Inferior parietal cortex (tissue), 1 donor: Measurements from ENCODE around the gene SALL3.

ENCODE experiments used
- DNase-seq: peaks from one replicate; pipeline ENCODE4 v3.0.0-alpha.2; 2016; ENCODE audit errors: extremely low spot score

The SALL3 gene

DNA sequence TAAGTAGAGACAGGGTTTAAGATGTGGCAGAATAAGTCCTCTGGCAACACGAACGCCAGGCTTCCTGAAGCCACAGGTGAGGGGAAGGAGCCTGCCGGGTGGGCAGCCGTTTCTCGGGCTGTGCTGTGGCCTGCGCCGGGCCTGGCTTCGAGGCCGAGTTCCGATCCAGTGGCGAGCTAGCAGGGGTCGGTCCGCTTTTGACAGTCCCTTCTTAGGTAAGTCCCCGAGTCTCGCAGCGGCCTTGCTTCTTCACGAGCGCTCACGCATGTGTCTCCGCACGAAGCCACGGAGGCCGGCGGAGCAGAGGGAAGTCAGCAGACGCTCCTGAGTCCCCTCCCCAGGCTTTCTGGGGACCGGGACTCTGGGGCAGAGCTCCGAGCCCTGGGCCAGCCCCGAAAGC, 26.0 kb downstream of the SALL3 start:
- no peak for DNase-seq

GRCh38 chr18:79006106-79006795, 26.6 kb downstream of the SALL3 start:
- no peak for DNase-seq

DNA sequence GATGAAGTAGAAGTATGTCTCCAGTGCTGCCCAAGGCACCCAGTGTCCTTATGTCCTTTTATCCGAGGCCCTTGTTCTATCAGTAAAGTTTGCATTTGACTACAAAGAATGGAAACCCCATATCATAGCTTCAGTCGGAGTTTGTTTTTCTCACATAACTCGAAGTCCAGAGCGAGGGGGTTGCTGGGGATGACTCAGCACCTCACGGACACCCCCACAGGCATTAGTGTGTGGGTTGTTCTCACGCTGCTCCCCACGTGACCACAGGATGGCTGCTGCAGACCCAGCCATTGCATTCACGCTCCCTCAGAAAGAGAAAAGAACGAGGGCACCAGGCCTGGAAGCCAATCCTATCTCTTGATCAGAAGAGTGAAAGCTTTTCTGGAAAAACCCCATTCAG, 27.8 kb downstream of the SALL3 start:
- DNase-seq = no peak

- DNase-seq = no peak
These were observed 28.8 kb downstream of the SALL3 start for GRCh38 chr18:79008356-79008940.

GRCh38 chr18:79010802-79011201, 31.2 kb downstream of the SALL3 start:
- DNase-seq = no peak

DNA sequence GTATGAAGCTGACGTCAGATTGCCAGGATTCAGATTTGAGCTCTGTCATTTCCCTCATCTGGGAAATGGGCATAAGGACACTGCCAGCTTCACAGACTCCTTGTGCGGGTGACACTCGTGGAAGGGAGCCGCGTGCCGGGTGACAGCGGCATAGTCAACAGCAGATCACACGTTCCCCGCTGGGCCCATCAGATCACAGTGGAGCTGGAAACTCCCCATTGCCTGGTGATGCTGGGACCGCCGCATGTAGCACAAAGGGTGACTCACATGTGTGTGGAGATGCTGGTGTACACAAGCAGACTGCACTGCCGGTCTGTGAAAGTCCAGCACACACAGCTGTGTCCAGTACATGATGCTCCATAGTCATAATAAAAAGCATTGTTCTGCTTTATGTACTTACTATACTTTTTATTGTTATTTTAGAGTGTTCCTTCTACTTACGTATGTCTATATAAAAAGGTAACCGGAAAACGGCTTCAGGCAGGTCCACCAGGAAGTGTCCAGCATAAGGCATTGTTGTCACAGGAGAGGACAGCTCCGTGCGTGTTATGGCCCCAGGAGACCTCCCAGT, 31.8 kb downstream of the SALL3 start:
- DNase-seq = no peak

- DNase-seq = no peak
These were observed 34.3 kb downstream of the SALL3 start for GRCh38 chr18:79013869-79014268.

DNA sequence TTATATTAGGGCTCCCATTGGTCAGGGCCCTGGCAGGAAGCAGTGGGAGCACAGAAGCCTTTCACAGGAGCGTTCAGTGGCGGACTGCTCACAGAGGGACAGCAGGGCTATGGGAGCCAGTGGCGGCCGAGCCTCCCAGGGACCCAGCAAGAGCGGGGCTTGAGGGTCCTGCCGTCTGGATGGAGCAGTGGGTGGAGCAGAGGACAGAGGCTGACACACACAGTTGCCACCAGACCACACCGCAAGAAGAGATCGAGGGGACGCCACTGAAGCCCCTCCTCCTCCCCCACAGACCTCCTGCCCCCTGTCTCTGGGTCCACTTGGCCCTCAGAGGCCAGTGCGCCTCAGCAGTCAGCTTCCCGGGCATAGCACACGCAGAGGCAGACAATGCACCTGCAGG, 39.3 kb downstream of the SALL3 start:
- no peak for DNase-seq

DNA sequence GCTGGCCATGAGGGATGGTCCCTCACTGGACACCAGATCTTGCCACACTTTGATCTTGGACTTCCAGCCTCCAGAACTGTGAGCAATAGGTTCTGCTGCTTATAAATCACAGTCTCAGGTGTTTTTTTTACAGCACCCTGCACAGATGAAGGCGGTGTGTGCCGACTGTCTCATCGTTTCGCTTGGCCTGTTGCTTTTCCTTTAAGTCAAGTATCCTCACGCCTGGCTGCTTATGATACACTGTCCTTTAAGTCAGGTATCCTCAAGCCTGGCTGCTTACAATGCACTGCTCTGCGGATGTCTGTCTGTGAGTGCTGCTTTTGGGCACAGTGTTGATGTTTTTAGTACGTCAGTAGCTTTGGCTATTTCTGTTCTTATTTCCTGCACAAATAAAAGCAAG, 40.3 kb downstream of the SALL3 start:
- DNase-seq = no peak

DNA sequence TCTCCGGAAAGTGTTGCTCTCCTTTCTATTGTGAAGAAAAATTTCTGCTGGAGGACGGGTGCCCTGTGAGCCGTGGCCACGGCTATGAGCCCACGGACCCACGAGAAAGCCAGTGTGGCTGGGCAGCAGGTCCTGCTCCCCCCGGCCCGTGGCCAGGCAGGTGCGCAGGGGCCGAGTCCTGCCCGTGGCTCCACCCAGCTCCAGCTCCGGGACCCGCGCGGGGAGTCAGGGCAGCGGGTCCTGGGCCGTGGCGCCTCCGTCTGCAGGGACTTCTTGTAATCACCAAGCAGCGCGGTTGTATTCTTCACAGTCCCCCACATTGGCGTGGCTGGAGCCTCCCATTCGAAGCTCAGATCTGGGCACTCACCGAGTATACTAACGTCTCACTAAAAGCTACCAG, 43.0 kb downstream of the SALL3 start:
- no peak for DNase-seq

DNA sequence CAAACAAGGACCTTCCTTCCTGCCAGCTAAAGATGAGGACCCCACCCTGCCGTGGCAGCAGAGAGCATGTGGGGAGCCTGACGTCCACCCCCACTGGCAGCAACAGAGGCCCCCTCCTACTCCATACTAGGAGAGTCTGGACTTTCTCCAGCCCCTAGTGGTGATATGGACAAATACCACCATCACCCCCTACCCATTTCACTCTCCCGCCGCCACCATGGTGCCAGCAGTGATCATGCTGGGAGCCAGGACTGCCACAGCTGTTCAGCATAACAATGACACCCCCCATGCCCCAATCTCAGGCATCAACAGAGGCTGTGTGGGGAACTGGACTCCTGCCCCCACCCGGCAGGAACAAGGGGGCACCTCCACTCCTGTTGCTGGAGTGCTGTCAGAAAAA, 46.9 kb downstream of the SALL3 start:
- DNase-seq = no peak

- no peak for DNase-seq
These were observed 51.1 kb downstream of the SALL3 start for GRCh38 chr18:79030680-79031079.

DNA sequence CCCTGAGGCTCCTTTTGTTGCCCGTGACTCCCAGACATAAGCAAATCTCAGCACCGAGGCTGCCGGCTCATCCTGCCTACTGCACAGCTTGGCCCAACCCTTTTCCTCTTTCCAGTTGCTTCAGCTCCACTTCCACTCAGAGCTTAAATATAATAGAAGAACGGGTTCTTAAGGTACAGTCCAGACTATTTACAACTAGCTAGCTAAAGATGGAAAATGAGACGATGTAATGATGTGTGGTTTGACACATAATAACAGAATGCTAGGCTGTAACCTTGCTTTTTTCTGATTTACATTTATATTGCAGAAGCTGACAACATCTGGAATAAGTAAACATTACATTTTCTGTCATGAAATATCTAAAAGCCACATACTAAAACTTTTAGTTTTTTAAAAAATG, 62.7 kb downstream of the SALL3 start:
- no peak for DNase-seq

GRCh38 chr18:79043288-79043687, 63.7 kb downstream of the SALL3 start:
- DNase-seq = no peak

- DNase-seq = no peak
These were observed 66.9 kb downstream of the SALL3 start for GRCh38 chr18:79046522-79046921.

DNA sequence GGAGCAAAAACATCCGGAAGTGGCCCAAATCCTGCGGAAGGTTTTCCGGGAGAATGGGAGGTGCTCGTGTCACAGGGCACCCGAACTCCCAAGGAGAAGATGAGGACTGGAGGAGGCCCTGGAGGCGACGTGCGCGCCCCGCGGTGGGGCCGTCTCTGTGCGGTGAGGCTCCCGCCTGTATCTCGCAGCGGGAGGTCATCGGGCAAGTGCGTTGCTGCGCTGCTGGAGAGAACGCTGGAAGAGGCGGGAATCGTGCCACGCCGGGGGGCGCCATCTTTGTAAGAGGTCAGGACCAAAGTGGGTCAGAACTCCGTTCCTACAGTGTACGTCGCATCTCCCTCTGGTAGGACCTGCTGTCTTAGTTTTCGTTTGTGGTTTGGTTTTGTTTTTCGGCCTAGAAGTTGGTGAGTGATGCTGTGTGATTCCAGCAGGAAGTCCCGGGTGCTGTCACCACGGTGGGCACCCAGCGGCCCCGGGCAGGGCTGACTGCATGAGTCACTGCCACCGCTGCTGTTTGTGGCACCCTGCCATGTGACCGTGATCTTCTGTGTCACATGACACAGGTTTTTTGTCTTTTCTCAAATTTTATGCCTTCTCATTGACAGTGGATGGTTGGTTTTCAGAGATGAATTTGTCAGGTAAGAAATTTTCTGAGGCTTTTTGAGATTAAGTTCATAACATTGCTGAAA, 68.1 kb downstream of the SALL3 start:
- no peak for DNase-seq

DNA sequence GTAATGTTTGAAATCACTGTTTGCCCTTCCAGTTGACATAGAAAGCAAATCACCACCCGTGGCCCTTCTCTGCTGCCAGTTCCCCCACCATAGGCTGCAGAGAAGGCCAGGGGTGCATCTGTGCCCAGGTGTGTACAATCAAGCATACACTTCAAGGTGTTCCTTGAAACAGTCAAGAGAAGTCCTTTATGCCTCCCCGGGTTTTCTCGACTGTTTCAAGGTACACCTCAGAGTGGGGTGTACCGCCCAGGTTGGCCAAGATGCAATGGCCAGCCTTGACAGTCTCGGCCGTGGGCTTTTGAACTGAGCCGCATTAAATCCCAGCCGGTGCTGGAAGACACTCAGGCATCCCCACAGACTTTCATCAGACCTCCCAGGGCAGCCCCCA, 68.6 kb downstream of the SALL3 start:
- DNase-seq = no peak

- no peak for DNase-seq
These were observed 69.9 kb downstream of the SALL3 start for GRCh38 chr18:79049506-79049905.
